ENCODE results near the gene FNDC3B.

FNDC3B gene

DNA sequence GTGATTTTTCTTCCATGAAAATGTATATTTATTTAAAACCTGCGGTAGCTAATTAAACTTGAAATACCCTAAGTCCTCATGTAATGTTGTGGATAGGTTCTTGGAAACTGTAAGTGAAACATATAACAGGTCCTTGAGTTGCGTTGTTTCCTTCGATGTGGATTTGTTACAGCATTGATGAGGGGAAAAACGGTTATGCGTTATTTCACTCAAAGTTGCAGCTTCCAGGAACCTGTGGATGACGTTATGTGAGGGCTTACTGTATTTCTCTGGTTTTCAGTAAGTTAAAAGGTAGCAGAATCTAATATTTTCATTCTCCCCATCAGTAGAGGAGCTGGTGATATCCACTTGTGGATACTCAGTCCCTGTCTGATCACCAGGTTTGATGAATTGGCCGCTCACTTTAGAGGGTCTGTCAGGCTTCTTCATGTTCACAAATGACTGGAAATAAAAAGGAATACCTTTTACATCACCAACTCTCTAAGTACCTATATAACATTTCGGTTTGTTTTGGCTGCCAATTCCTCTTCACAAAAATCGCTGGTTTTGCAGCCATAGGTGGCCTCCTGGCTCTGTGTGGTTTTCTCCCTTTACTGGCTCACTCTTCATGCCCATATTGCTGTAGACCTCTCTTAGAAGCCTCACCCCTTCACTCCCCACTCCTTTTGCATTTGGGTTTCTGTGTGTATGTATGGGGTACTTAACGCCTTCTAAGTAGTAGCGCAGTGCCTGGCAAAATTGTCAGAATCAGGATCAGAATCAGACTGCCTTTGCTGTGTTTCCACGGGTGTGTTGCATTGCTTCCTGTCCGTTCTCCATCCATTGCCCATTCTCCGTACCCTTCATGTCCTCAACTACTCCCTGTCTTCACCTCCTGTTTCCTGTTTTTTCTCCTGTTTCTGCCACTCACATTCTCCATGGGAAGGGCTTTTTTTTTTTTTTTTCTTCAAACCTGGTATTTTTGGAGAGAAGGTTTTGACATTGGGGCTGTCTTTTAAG is 112.6 kb downstream of the FNDC3B start:
- no peak overlapping the region for H3K4me3 ChIP-seq (ENCODE audit: control insufficient read depth, low read depth, low read length)
- no peak for DNase-seq (ENCODE audit: low read depth)
- TF ChIP-seq, protein P1, sequence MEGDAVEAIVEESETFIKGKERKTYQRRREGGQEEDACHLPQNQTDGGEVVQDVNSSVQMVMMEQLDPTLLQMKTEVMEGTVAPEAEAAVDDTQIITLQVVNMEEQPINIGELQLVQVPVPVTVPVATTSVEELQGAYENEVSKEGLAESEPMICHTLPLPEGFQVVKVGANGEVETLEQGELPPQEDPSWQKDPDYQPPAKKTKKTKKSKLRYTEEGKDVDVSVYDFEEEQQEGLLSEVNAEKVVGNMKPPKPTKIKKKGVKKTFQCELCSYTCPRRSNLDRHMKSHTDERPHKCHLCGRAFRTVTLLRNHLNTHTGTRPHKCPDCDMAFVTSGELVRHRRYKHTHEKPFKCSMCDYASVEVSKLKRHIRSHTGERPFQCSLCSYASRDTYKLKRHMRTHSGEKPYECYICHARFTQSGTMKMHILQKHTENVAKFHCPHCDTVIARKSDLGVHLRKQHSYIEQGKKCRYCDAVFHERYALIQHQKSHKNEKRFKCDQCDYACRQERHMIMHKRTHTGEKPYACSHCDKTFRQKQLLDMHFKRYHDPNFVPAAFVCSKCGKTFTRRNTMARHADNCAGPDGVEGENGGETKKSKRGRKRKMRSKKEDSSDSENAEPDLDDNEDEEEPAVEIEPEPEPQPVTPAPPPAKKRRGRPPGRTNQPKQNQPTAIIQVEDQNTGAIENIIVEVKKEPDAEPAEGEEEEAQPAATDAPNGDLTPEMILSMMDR (conservative IDR thresholded peaks at IDR 0.05; ENCODE audit: control insufficient read depth, insufficient read depth, low read depth, low read length): no peak

DNA sequence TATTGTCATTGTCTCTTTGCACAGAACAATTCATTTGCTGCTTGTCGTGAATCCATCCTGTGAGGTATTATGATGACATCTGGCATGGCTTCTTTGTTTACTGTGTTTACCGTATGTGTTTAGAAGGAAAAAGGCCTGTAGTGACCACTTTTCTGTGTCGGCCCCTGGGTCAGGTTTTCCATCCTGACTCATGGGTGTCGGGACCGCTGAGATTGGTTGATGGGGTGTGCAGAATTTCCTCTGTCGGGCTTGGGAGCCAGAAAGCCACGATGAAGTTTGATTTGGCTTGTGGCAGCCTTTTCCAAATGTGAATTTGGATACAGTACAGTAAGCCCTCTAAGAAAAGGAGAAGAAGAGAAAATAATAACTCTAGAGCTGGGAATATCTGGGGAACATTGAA is 113.5 kb downstream of the FNDC3B start:
- TF ChIP-seq, protein P1 (conservative IDR thresholded peaks at IDR 0.05; ENCODE audit: control insufficient read depth, insufficient read depth, low read depth, low read length): no peak
- H3K4me3 ChIP-seq (ENCODE audit: control insufficient read depth, low read depth, low read length): peak overlapping the region; percentile 3

DNA sequence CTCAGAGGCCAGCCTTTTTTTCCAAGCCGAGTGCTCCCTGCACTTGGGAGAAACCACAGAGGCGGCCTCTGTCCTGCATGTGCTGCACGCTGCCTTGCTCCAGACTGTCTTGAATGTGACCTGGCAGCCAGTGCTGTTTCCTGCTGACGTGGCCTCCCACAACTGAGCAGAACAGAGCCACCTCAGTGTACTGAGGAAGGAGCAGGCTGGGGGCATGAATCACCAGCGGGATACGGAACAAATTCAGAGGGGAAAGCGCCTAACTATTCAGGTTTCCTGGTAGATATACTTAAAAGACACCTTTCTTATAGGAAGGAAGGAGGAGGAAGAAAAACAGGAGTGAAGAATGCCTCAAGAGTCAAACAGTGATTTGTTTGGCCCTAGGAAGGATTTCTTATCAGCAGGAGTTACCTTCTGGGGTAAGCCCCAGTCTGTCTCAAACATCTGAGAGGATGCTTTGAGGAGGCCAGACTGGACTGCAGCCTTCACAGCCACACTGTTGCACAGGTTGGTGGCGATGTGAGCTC is 114.0 kb downstream of the FNDC3B start:
- no peak overlapping the region for H3K4me3 ChIP-seq (ENCODE audit: control insufficient read depth, low read depth, low read length)
- TF ChIP-seq, protein P1 (conservative IDR thresholded peaks at IDR 0.05; ENCODE audit: control insufficient read depth, insufficient read depth, low read depth, low read length): no peak
- DNase-seq (ENCODE audit: low read depth): peak; percentile 99

More for the DNA sequence above, 113.5 kb downstream of the FNDC3B start:
- peak; percentile 81 for DNase-seq (ENCODE audit: low read depth)

DNA sequence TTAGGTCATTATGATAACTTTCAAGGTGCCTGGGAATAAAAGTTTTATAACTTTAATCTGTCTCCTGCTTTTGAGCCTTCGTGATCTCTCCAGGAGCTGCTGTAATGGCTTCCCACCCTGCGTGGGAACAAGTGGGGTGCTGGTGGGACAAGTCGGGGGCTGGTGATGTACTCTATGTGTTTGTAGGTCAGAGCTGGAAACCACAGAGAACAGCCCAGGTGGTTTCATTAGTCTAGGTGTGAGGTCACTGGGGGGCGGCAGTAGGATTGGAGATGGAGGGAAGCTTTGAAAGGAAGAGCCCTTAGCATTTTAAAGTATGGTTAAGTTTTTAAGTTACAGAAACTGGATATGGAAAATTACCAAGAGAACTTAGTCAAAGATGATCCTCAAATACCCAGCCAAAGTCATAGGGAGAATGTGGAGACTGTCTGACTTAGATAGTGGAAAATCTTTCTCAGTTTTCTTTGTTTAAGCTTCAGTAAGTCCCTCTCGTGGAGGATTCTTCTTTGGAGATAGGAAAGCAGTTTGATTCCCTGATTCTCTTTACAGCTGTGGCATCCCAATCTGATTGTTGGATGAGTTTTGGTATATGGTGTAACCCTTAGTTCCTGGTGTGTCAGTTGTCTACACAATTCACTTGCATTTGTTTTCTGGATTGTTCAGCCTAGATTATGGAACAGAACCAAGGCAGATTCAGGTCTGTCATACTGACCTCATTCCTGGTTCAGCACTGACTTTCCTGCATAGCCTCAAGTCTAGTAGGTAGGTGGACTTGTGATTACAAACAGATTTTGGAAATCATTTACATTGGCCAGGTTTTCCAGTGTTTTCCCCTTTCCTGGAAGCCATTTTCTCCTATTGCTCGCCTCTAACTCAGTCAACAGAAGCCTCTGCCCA is 115.6 kb downstream of the FNDC3B start:
- no peak overlapping the region for H3K4me3 ChIP-seq (ENCODE audit: control insufficient read depth, low read depth, low read length)
- peak; percentile 42 for DNase-seq (ENCODE audit: low read depth)
- TF ChIP-seq, protein P1 (conservative IDR thresholded peaks at IDR 0.05; ENCODE audit: control insufficient read depth, insufficient read depth, low read depth, low read length): no peak

DNA sequence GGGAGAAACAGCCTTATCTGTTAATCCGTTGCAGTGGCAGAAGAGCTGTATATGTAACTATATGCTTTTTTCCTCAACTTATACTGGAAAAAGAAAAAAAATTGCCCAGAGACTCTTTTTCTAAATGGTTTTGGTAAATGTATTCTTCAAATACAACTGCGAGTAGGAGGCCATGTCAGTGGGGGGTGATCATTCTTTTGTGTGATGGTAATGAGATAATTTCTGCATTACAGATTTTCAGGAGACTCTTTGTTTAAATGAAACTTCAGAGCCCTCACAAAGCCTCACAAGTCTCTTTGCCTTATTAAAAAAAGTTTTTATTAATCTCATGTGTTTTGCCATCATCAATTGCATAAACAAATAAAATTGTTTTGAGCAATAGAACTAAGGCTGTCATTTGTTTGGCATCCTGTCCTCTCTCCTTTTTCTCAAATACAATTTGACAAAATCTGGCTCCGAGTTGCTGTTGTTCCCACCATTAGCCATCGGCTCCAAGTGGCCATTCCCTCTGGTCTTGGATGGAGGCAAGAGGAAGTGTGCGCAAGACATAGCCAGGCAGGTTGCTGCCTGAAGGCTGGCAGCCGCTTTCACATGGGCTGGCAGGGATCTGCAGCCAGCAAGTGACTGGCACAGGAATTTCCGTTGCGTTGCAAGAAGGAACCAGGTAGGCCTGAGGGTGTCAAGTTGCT is 116.7 kb downstream of the FNDC3B start:
- TF ChIP-seq, protein P1 (conservative IDR thresholded peaks at IDR 0.05; ENCODE audit: control insufficient read depth, insufficient read depth, low read depth, low read length): no peak
- DNase-seq (ENCODE audit: low read depth): no peak
- no peak overlapping the region for H3K4me3 ChIP-seq (ENCODE audit: control insufficient read depth, low read depth, low read length)

DNA sequence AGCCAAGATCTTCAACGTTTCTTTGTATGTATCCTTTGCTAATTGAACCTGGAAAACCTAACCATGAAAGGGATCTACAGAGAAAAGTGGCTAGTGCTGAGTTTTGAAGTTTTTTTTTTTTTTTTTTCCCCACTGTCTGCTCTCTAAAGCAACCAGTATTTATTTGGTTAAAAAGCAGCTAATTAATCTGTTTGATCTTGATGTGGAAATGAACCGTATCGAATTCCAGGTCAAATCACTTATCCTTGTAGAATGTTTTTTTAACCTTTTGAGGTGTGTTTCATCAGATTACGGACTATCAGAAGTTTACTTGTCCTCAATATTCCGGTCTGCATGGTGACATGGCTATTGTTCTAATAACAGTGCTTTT is 117.2 kb downstream of the FNDC3B start:
- TF ChIP-seq, protein P1 (conservative IDR thresholded peaks at IDR 0.05; ENCODE audit: control insufficient read depth, insufficient read depth, low read depth, low read length): no peak
- H3K4me3 ChIP-seq (ENCODE audit: control insufficient read depth, low read depth, low read length): no peak overlapping the region
- no peak for DNase-seq (ENCODE audit: low read depth)

Measured in fibroblast of mammary gland (primary cell).